HG02884 (cell line): ENCODE measurements around the gene TSPAN18.

ENCODE experiments used
- ATAC-seq: cut with Tn5 transposase; IDR thresholded peaks from one replicate; pipeline ENCODE4 v1.9.1; 2021; ENCODE audit warnings: mild to moderate bottlenecking, moderate library complexity; ENCODE audit not compliant: unreplicated experiment

Gene TSPAN18

GRCh38 chr11:44755556-44756523, 29.1 kb downstream of the TSPAN18 start:
- ATAC-seq: no peak

- ATAC-seq: no peak
These were observed 32.2 kb downstream of the TSPAN18 start for GRCh38 chr11:44758983-44759382.

- no peak for ATAC-seq
These were observed 33.1 kb downstream of the TSPAN18 start for GRCh38 chr11:44759743-44760476.

GRCh38 chr11:44760477-44760872, 33.7 kb downstream of the TSPAN18 start:
- no peak for ATAC-seq

- no peak for ATAC-seq
These were observed 34.3 kb downstream of the TSPAN18 start for GRCh38 chr11:44760917-44761550.

GRCh38 chr11:44761551-44761961, 34.8 kb downstream of the TSPAN18 start:
- no peak for ATAC-seq

GRCh38 chr11:44763121-44763820, 36.5 kb downstream of the TSPAN18 start:
- ATAC-seq: no peak

GRCh38 chr11:44764583-44764982, 37.8 kb downstream of the TSPAN18 start:
- no peak for ATAC-seq

GRCh38 chr11:44765026-44765595, 38.3 kb downstream of the TSPAN18 start:
- no peak for ATAC-seq

- ATAC-seq: no peak
These were observed 38.9 kb downstream of the TSPAN18 start for GRCh38 chr11:44765676-44766075.

GRCh38 chr11:44766112-44766971, 39.6 kb downstream of the TSPAN18 start:
- no peak for ATAC-seq

- no peak for ATAC-seq
These were observed 40.2 kb downstream of the TSPAN18 start for GRCh38 chr11:44766972-44767278.

- ATAC-seq: no peak
These were observed 40.7 kb downstream of the TSPAN18 start for GRCh38 chr11:44767421-44767820.

- ATAC-seq: no peak
These were observed 43.6 kb downstream of the TSPAN18 start for GRCh38 chr11:44770401-44770800.

GRCh38 chr11:44771252-44771734, 44.5 kb downstream of the TSPAN18 start:
- ATAC-seq: no peak

- no peak for ATAC-seq
These were observed 45.1 kb downstream of the TSPAN18 start for GRCh38 chr11:44771841-44772240.

- no peak for ATAC-seq
These were observed 46.7 kb downstream of the TSPAN18 start for GRCh38 chr11:44773351-44773965.

- ATAC-seq: no peak
These were observed 47.3 kb downstream of the TSPAN18 start for GRCh38 chr11:44774108-44774507.

- ATAC-seq: no peak
These were observed 48.0 kb downstream of the TSPAN18 start for GRCh38 chr11:44774731-44775130.
